ENCODE results near the gene PLXNA1. TPM values are rescaled to one million over a fixed set of nuclear protein-coding genes. Genes with fewer than 3 reads are reported as not detected.

PLXNA1 gene
- total RNA-seq, 1 donor from 2014 or later = 55.2 TPM

GRCh38 chr3:126936853-126937425 is 46.0 kb upstream of the PLXNA1 start:
- POLR2A ChIA-PET = no interaction called here
- peaks cover 6% of the 10 kb centered on the region for H3K27me3 Mint-ChIP-seq
- peaks cover 4% of the 10 kb centered on the region for H3K4me1 Mint-ChIP-seq
- H3K27ac Mint-ChIP-seq = no peak overlapping the region
- DNase-seq (no peak), ATAC-seq (ENCODE audit: low read depth) (no peak)
- H3K4me3 Mint-ChIP-seq = no peak overlapping the region
- H3K9me3 Mint-ChIP-seq = no peaks in the 10 kb centered on the region
- peaks cover 1% of the 10 kb centered on the region for H3K36me3 Mint-ChIP-seq (ENCODE audit: low read depth)
- intact Hi-C loops (cut with micrococcal nuclease) = no loop called here
- no peak for TF ChIP-seq CTCF (IDR thresholded peaks at IDR 0.05)
- CTCF ChIA-PET = no interaction called here

GRCh38 chr3:126937533-126937932 is 45.4 kb upstream of the PLXNA1 start:
- CTCF ChIA-PET = interaction anchor here (1.1 kb wide), 1 partner anchor 58 kb away, joined by 3 read pairs; no protein-coding TSS in a partner anchor
- Mint-ChIP-seq H3K4me3 (no peak overlapping the region), H3K36me3 (ENCODE audit: low read depth) (peaks cover 1% of the 10 kb centered on the region), H3K27ac (no peak overlapping the region), H3K9me3 (no peaks in the 10 kb centered on the region), H3K4me1 (peaks cover 4% of the 10 kb centered on the region), H3K27me3 (peaks cover 4% of the 10 kb centered on the region)
- no peak for ATAC-seq (ENCODE audit: low read depth)
- TF ChIP-seq CTCF (IDR thresholded peaks at IDR 0.05) = no peak
- POLR2A ChIA-PET = interaction anchor here (1.0 to 1.1 kb wide), 2 partner anchors 16 to 17 kb away, joined by 3 to 4 read pairs; no protein-coding TSS in a partner anchor
- intact Hi-C loops (cut with micrococcal nuclease) = no loop called here
- no peak for DNase-seq

- ATAC-seq (ENCODE audit: low read depth) = no peak
- Mint-ChIP-seq H3K36me3 (ENCODE audit: low read depth) (no peaks in the 10 kb centered on the region), H3K9me3 (no peaks in the 10 kb centered on the region), H3K27ac (no peak overlapping the region), H3K4me1 (peaks cover 4% of the 10 kb centered on the region), H3K4me3 (no peak overlapping the region), H3K27me3 (peaks cover 4% of the 10 kb centered on the region)
- ChIA-PET POLR2A (interaction anchor here (1.0 to 1.1 kb wide), 2 partner anchors 15 to 16 kb away, joined by 3 to 4 read pairs; no protein-coding TSS in a partner anchor), CTCF (interaction anchor here (1.1 kb wide), 1 partner anchor 57 kb away, joined by 3 read pairs; no protein-coding TSS in a partner anchor)
- DNase-seq = no peak
- intact Hi-C loops (cut with micrococcal nuclease) = no loop called here
- no peak for TF ChIP-seq CTCF (IDR thresholded peaks at IDR 0.05)
These were observed 44.9 kb upstream of the PLXNA1 start for GRCh38 chr3:126937973-126938372.

DNA sequence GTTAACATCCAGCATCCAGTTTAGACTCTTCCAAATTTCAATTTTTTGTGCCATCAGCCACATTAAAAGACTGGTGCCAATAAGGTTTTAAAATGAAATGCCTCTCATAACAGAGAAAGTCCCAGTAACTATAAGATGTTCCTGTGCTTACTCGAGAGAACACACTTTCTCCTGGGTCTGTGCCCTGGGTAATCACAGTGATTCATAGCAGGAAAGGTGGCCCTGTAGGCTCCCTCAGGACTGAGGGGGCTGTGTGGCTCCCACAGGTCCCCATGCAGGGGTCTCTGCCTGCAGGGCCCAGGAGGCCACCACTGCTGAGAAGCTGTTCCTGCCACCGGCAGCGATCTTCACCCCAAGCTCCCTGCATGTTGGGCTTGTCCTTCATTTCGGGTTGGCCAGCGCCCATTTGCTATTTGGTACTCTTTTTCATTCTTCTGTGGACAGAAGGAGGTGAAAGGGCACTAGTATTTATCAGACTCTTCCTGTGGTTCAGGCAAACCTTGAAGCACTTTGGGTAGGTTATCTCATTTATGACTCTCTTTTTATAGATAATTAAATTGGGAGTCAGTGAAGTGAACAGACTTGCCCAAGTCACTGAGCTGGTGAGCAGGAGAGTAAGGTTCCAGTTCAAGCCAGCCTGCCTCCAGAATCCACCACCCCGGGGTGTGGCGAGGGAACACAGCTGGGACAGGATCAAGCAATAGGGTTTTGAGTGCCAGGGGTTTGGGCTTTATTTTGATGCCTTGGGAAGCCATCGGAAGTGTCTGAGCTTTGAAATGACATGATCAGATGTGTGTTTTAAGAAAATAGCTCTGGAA is 44.2 kb upstream of the PLXNA1 start:
- Mint-ChIP-seq H3K36me3 (ENCODE audit: low read depth) (no peaks in the 10 kb centered on the region), H3K4me3 (no peak overlapping the region), H3K27me3 (peaks cover 4% of the 10 kb centered on the region), H3K4me1 (peaks cover 9% of the 10 kb centered on the region), H3K27ac (no peak overlapping the region), H3K9me3 (no peaks in the 10 kb centered on the region)
- no peak for ATAC-seq (ENCODE audit: low read depth)
- POLR2A ChIA-PET = interaction anchor here (1.0 to 1.1 kb wide), 2 partner anchors 15 to 16 kb away, joined by 3 to 4 read pairs; no protein-coding TSS in a partner anchor
- CTCF ChIA-PET = interaction anchor here (1.1 kb wide), 1 partner anchor 56 kb away, joined by 3 read pairs; no protein-coding TSS in a partner anchor
- TF ChIP-seq CTCF (IDR thresholded peaks at IDR 0.05) = no peak
- intact Hi-C loops (cut with micrococcal nuclease) = no loop called here
- DNase-seq = no peak

DNA sequence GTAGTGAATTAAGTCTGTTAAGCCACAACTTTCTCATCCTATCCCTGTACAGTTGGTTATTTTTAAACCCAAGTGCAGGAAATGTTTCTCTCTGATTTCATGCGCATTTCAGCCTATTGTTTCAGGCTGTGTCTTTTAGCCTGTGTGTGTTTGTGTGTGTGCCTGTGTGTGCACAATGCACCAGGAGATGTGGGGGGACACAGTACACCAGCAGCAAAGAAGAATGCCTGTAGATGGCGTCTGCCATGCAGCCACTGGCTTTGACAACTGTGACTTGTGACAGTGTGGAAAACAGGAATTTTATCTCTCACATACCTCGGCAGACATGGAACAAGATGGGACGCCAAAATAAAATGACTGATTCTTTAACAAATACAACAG is 43.6 kb upstream of the PLXNA1 start:
- Mint-ChIP-seq H3K4me3 (no peak overlapping the region), H3K27me3 (peaks cover 4% of the 10 kb centered on the region), H3K4me1 (peaks cover 14% of the 10 kb centered on the region), H3K27ac (no peak overlapping the region), H3K9me3 (no peaks in the 10 kb centered on the region), H3K36me3 (ENCODE audit: low read depth) (no peaks in the 10 kb centered on the region)
- ChIA-PET CTCF (no interaction called here), POLR2A (no interaction called here)
- TF ChIP-seq CTCF (IDR thresholded peaks at IDR 0.05) = no peak
- ATAC-seq (ENCODE audit: low read depth) (no peak), DNase-seq (no peak)
- intact Hi-C loops (cut with micrococcal nuclease) = no loop called here
